C4-2B (cell line): Measurements from ENCODE around the gene SENP3.

ENCODE experiments used
- CTCF ChIP-seq: fragments of 450-650 bp; conservative IDR thresholded peaks from 2 replicates; pipeline ENCODE4 v1.5.1; 2017; ENCODE audit warnings: mild to moderate bottlenecking
- ZFX ChIP-seq: fragments of 450-650 bp; IDR thresholded peaks from 2 replicates; pipeline ENCODE4 v1.6.1; 2017

- no peak for TF ChIP-seq CTCF
- TF ChIP-seq ZFX, result no peak
Measured at GRCh38 chr17:7613769-7614424, 52.2 kb downstream of the SENP3 start.
